PFSK-1 (cell line): Measurements from ENCODE around the gene USP49.
A peak's percentile ranks its signal among the peaks of the same experiment; 100 is the strongest.

ENCODE experiments used
- POLR2AphosphoS5 ChIP-seq: IDR thresholded peaks from 2 replicates; pipeline ENCODE4 v1.6.1; 2012; ENCODE audit warnings: low read depth, mild to moderate bottlenecking, control low read depth, low read length, moderate library complexity
- SIN3A ChIP-seq: IDR thresholded peaks from 2 replicates; pipeline ENCODE4 v1.6.1; 2012; ENCODE audit warnings: mild to moderate bottlenecking, low read length, moderate library complexity, borderline replicate concordance; ENCODE audit not compliant: insufficient read depth

- TF ChIP-seq POLR2AphosphoS5 (peak; percentile 96), SIN3A (peak; percentile 40; the same call in 1 of the 2 replicates)
Measured at GRCh38 chr6:41787219-41787917, 107.8 kb downstream of the USP49 start, which contains the start of gene TOMM6.
